Activated B cell treated with CpG ODN at 0.5 μM for 24 hours (primary cell): Measurements from ENCODE around the gene STUB1. TPM values are rescaled to one million over a fixed set of nuclear protein-coding genes. Genes with fewer than 3 reads are reported as not detected.

Experiments
- ATAC-seq: fragments of 200-7000 bp; cut with Tn5 transposase; one replicate; pipeline ENCODE4 v1.10.0; 2021; ENCODE audit warnings: low read depth, mild to moderate bottlenecking, moderate library complexity
- CTCF ChIA-PET: fragments of 350-600 bp; sonication (Branson Sonifier 250); formaldehyde crosslinking; loops from one replicate; lab custom pipeline; 2021; ENCODE audit warnings: antibody characterized with exemption; lab: Charles Lee
- POLR2A ChIA-PET: fragments of 350-600 bp; sonication (Branson Sonifier 250); formaldehyde crosslinking; loops from one replicate; lab custom pipeline; 2021; ENCODE audit warnings: antibody characterized with exemption; lab: Charles Lee
- DNase-seq: peaks from one replicate; pipeline ENCODE4 v3.0.0; 2022
- H3K27ac Mint-ChIP-seq: one replicate; pipeline ENCODE4 v1.8.0; 2020; ENCODE audit warnings: mixed read lengths
- H3K27me3 Mint-ChIP-seq: one replicate; pipeline ENCODE4 v1.8.0; 2021; ENCODE audit warnings: mixed read lengths
- H3K36me3 Mint-ChIP-seq: one replicate; pipeline ENCODE4 v1.8.0; 2021; ENCODE audit warnings: low read depth, mixed read lengths
- H3K4me1 Mint-ChIP-seq: one replicate; pipeline ENCODE4 v1.8.0; 2021; ENCODE audit warnings: mixed read lengths
- H3K4me3 Mint-ChIP-seq: one replicate; pipeline ENCODE4 v1.8.0; 2020; ENCODE audit warnings: mild to moderate bottlenecking, mixed read lengths
- H3K9me3 Mint-ChIP-seq: one replicate; pipeline ENCODE4 v1.8.0; 2020; ENCODE audit warnings: mixed read lengths
- CTCF ChIP-seq: fragments of 200-600 bp; IDR thresholded peaks from one replicate; pipeline ENCODE4 v1.8.0; 2022; ENCODE audit warnings: antibody characterized with exemption, mild to moderate bottlenecking
- intact Hi-C: fragments of 100-400 bp; cut with micrococcal nuclease; formaldehyde crosslinking; loops from one replicate; pipeline ENCODE4 v1.15.1; 2024
- total RNA-seq: library from RNA; stranded (reverse); gene quantifications from 2 replicates; pipeline ENCODE4 v1.2.3, GENCODE V29; 2022

The STUB1 gene
- total RNA-seq, 1 donor from 2014 or later, result 81.2 TPM

- DNase-seq, result no peak
- no peak overlapping the region for H3K4me3 Mint-ChIP-seq
- peaks cover 5% of the 10 kb centered on the region for H3K27me3 Mint-ChIP-seq
- H3K9me3 Mint-ChIP-seq, result no peaks in the 10 kb centered on the region
- ChIA-PET POLR2A (interaction anchor here (5.1 kb wide), 1 partner anchor 10 kb away, joined by 41 read pairs; the partner anchor contains the start of gene STUB1), CTCF (no interaction called here)
- intact Hi-C loops, result no loop called here
- peaks cover 18% of the 10 kb centered on the region for H3K4me1 Mint-ChIP-seq
- no peak for TF ChIP-seq CTCF
- no peak for ATAC-seq
- H3K27ac Mint-ChIP-seq, result no peak overlapping the region
- peaks cover 33% of the 10 kb centered on the region for H3K36me3 Mint-ChIP-seq
Measured at GRCh38 chr16:670485-671352, 9.5 kb upstream of the STUB1 start.

- ATAC-seq (no peak), DNase-seq (no peak)
- TF ChIP-seq CTCF, result no peak
- ChIA-PET CTCF (no interaction called here), POLR2A (interaction anchor here (5.1 kb wide), 1 partner anchor 9 kb away, joined by 41 read pairs; the partner anchor contains the start of gene STUB1)
- Mint-ChIP-seq H3K27me3 (peaks cover 5% of the 10 kb centered on the region), H3K4me1 (peaks cover 18% of the 10 kb centered on the region), H3K36me3 (peaks cover 33% of the 10 kb centered on the region), H3K9me3 (no peaks in the 10 kb centered on the region), H3K4me3 (no peak overlapping the region), H3K27ac (no peak overlapping the region)
- intact Hi-C loops, result no loop called here
Measured at GRCh38 chr16:671353-672131, 8.7 kb upstream of the STUB1 start.

GRCh38 chr16:672371-672770, 7.8 kb upstream of the STUB1 start:
- peaks cover 9% of the 10 kb centered on the region for H3K27me3 Mint-ChIP-seq
- TF ChIP-seq CTCF, result no peak
- H3K4me3 Mint-ChIP-seq, result no peak overlapping the region
- peaks cover 33% of the 10 kb centered on the region for H3K36me3 Mint-ChIP-seq
- no peaks in the 10 kb centered on the region for H3K9me3 Mint-ChIP-seq
- DNase-seq (no peak), ATAC-seq (no peak)
- ChIA-PET POLR2A (no interaction called here), CTCF (no interaction called here)
- intact Hi-C loops, result no loop called here
- peaks cover 22% of the 10 kb centered on the region for H3K4me1 Mint-ChIP-seq
- H3K27ac Mint-ChIP-seq, result no peak overlapping the region

- no peak for DNase-seq
- TF ChIP-seq CTCF, result no peak
- peaks cover 18% of the 10 kb centered on the region for H3K4me1 Mint-ChIP-seq
- H3K27me3 Mint-ChIP-seq, result peaks cover 9% of the 10 kb centered on the region
- intact Hi-C loops, result no loop called here
- H3K9me3 Mint-ChIP-seq, result no peaks in the 10 kb centered on the region
- H3K36me3 Mint-ChIP-seq, result peaks cover 33% of the 10 kb centered on the region
- no peak overlapping the region for H3K4me3 Mint-ChIP-seq
- ChIA-PET CTCF (no interaction called here), POLR2A (no interaction called here)
- ATAC-seq, result no peak
- H3K27ac Mint-ChIP-seq, result no peak overlapping the region
Measured at GRCh38 chr16:672851-673250, 7.4 kb upstream of the STUB1 start.
